Natural killer cell (primary cell): ENCODE results near the gene ACOX3. TPM values are rescaled to one million over a fixed set of nuclear protein-coding genes. Genes with fewer than 3 reads are reported as not detected.
A peak's percentile ranks its signal among the peaks of the same experiment; 100 is the strongest.

Experiments used
- ATAC-seq, 3 donors: fragments of 150-1000 bp in 2 of 3; fragments of 200-7000 bp in 1 of 3; cut with Tn5 transposase; 1 replicate in 1 of 3; 2 replicates in 2 of 3; pipeline ENCODE4 v1.10.0; 2021; ENCODE audit warnings: mild to moderate bottlenecking in 2 of 3, moderate library complexity in 2 of 3
- DNase-seq, 2 donors: peaks; one replicate each; pipeline versions ENCODE4 v3.0.0 to v3.0.0-alpha.2; 2013 to 2021; ENCODE audit warnings: mixed read lengths in 1 of 2
- H3K27ac ChIP-seq: one replicate; pipeline ENCODE4 v1.5.1; 2013; ENCODE audit warnings: mild to moderate bottlenecking, low read length
- H3K27me3 ChIP-seq: one replicate; pipeline ENCODE4 v1.6.1; 2013; ENCODE audit warnings: low read length; ENCODE audit not compliant: control insufficient read depth, insufficient read depth
- H3K36me3 ChIP-seq: one replicate; pipeline ENCODE4 v1.6.1; 2013; ENCODE audit warnings: low read length; ENCODE audit not compliant: control insufficient read depth, insufficient read depth
- H3K4me1 ChIP-seq: one replicate; pipeline ENCODE4 v1.6.1; 2013; ENCODE audit warnings: low read length; ENCODE audit not compliant: control insufficient read depth, insufficient read depth
- H3K4me3 ChIP-seq: one replicate; pipeline ENCODE4 v1.5.1; 2013; ENCODE audit warnings: low read length
- H3K9me3 ChIP-seq: one replicate; pipeline ENCODE4 v1.6.1; 2013; ENCODE audit warnings: low read length; ENCODE audit not compliant: control insufficient read depth, insufficient read depth
- H3K27ac Mint-ChIP-seq, 2 donors: one replicate each; pipeline ENCODE4 v1.8.0; 2022; ENCODE audit warnings: mild to moderate bottlenecking in 2 of 2, mixed read lengths in 2 of 2, moderate library complexity in 1 of 2
- H3K27me3 Mint-ChIP-seq, 2 donors: one replicate each; pipeline ENCODE4 v1.8.0; 2022; ENCODE audit warnings: low read depth in 2 of 2, mixed read lengths in 2 of 2
- H3K36me3 Mint-ChIP-seq: one replicate; pipeline ENCODE4 v1.8.0; 2022; ENCODE audit warnings: mixed read lengths
- H3K4me1 Mint-ChIP-seq, 2 donors: one replicate each; pipeline ENCODE4 v1.8.0; 2022; ENCODE audit warnings: mixed read lengths in 2 of 2
- H3K4me3 Mint-ChIP-seq: one replicate; pipeline ENCODE4 v1.8.0; 2022; ENCODE audit warnings: mild to moderate bottlenecking, moderate library complexity, mixed read lengths
- H3K9me3 Mint-ChIP-seq, 2 donors: one replicate each; pipeline ENCODE4 v1.8.0; 2022; ENCODE audit warnings: mixed read lengths in 2 of 2
- WGBS: methylation state at CpG from one replicate; pipeline ENCODE4 v1.1.7; 2013; ENCODE audit warnings: missing lambda C conversion rate; ENCODE audit not compliant: insufficient coverage; 5-methylcytosine and 5-hydroxymethylcytosine counted together
- intact Hi-C: fragments of 100-400 bp; cut with micrococcal nuclease; formaldehyde crosslinking; loops from one replicate; pipeline ENCODE4 v1.14.2; 2022
- total RNA-seq, 4 donors: library from RNA; stranded (reverse); fragments of 120-200 nt in 1 of 4; gene quantifications; one replicate each; pipeline versions ENCODE4 v1.2.3 to v1.2.4, GENCODE V29; 2013 to 2022
- TF ChIP-seq, protein P1 (sequence below): fragments of 200-600 bp; IDR thresholded peaks from one replicate; pipeline ENCODE4 v1.8.0; 2022; ENCODE audit warnings: antibody characterized with exemption

The ACOX3 gene
- total RNA-seq, 3 donors from 2014 or later (not counting 1 experiment from before 2014, with no cell fraction given): 12.4 to 18.3 (median 15.4) TPM

- H3K9me3 ChIP-seq: no peaks in the 10 kb centered on the region
- H3K27me3 Mint-ChIP-seq: no peaks in the 10 kb centered on the region
- H3K36me3 Mint-ChIP-seq: no peaks in the 10 kb centered on the region
- peak overlapping the region; percentile 32 for H3K27ac ChIP-seq
- H3K9me3 Mint-ChIP-seq: no peaks in the 10 kb centered on the region
- peak overlapping the region; percentile 71 for H3K4me3 ChIP-seq
- TF ChIP-seq, protein P1, sequence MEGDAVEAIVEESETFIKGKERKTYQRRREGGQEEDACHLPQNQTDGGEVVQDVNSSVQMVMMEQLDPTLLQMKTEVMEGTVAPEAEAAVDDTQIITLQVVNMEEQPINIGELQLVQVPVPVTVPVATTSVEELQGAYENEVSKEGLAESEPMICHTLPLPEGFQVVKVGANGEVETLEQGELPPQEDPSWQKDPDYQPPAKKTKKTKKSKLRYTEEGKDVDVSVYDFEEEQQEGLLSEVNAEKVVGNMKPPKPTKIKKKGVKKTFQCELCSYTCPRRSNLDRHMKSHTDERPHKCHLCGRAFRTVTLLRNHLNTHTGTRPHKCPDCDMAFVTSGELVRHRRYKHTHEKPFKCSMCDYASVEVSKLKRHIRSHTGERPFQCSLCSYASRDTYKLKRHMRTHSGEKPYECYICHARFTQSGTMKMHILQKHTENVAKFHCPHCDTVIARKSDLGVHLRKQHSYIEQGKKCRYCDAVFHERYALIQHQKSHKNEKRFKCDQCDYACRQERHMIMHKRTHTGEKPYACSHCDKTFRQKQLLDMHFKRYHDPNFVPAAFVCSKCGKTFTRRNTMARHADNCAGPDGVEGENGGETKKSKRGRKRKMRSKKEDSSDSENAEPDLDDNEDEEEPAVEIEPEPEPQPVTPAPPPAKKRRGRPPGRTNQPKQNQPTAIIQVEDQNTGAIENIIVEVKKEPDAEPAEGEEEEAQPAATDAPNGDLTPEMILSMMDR: no peak
- peak; percentile 94 to 98 for DNase-seq
- peak overlapping the region; percentile 94 to 96 for H3K27ac Mint-ChIP-seq
- peaks cover 29 to 32% of the 10 kb centered on the region in 2 donors for H3K4me1 Mint-ChIP-seq
- intact Hi-C loops: loop anchor here (1.0 kb wide), 2 partner anchors 12 to 19 kb away; partner anchors contain the start of genes ACOX3 and TRMT44
- H3K4me3 Mint-ChIP-seq: peak overlapping the region; percentile 95
- no peaks in the 10 kb centered on the region for H3K27me3 ChIP-seq
- H3K4me1 ChIP-seq: peaks cover 16% of the 10 kb centered on the region
- ATAC-seq: peak; percentile 95 to 98 (median 96)
- WGBS: 2% methylated on average over 56 of the region's 56 CpGs
- no peaks in the 10 kb centered on the region for H3K36me3 ChIP-seq
Measured at GRCh38 chr4:8428288-8429097, 12.0 kb downstream of the ACOX3 start.

- no peaks in the 10 kb centered on the region for H3K9me3 Mint-ChIP-seq
- peak overlapping the region; percentile 71 for H3K4me3 ChIP-seq
- ATAC-seq (peak; percentile 36 to 53 (median 51)), DNase-seq (no peak)
- peak overlapping the region; percentile 32 for H3K27ac ChIP-seq
- no peaks in the 10 kb centered on the region for H3K27me3 Mint-ChIP-seq
- intact Hi-C loops: loop anchor here (1.0 kb wide), 2 partner anchors 12 to 19 kb away; partner anchors contain the start of genes ACOX3 and TRMT44
- H3K4me1 Mint-ChIP-seq: peaks cover 23 to 26% of the 10 kb centered on the region in 2 donors
- H3K36me3 Mint-ChIP-seq: no peaks in the 10 kb centered on the region
- no peaks in the 10 kb centered on the region for H3K27me3 ChIP-seq
- peak overlapping the region; percentile 94 to 96 for H3K27ac Mint-ChIP-seq
- WGBS: 2% methylated on average over 21 of the region's 21 CpGs
- TF ChIP-seq, protein P1: no peak
- no peaks in the 10 kb centered on the region for H3K9me3 ChIP-seq
- peaks cover 16% of the 10 kb centered on the region for H3K4me1 ChIP-seq
- H3K4me3 Mint-ChIP-seq: peak overlapping the region; percentile 95
- no peaks in the 10 kb centered on the region for H3K36me3 ChIP-seq
Measured at GRCh38 chr4:8427761-8428287, 12.7 kb downstream of the ACOX3 start.

DNA sequence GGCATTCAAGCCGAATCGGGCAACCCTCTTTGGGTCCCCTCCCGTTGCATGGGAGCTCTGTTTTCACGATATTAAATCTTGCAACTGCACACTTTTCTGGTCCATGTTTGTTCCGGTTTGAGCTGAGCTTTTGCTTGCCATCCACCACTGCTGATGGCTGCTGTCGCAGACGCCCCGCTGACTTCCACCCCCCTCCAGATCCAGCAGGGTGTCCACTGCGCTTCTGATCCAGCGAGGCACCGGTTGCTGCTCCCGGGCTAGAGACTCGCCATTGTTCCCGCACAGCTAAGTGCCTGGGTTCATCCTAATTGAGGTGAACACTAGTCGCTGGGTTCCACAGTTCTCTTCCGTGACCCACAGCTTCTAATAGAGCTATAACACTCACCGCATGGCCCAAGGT lies 13.3 kb downstream of the ACOX3 start:
- H3K9me3 ChIP-seq: no peaks in the 10 kb centered on the region
- H3K27me3 Mint-ChIP-seq: no peaks in the 10 kb centered on the region
- TF ChIP-seq, protein P1: no peak
- H3K36me3 Mint-ChIP-seq: no peaks in the 10 kb centered on the region
- H3K4me1 ChIP-seq: peaks cover 16% of the 10 kb centered on the region
- no peak for DNase-seq
- H3K36me3 ChIP-seq: no peaks in the 10 kb centered on the region
- 89% methylated on average over 17 of the region's 17 CpGs for WGBS
- no peaks in the 10 kb centered on the region for H3K27me3 ChIP-seq
- H3K4me1 Mint-ChIP-seq: peaks cover 22 to 26% of the 10 kb centered on the region in 2 donors
- intact Hi-C loops: no loop called here
- ATAC-seq: no peak
- peak overlapping the region in 1 of 2 donors; percentile 94 for H3K27ac Mint-ChIP-seq
- H3K4me3 Mint-ChIP-seq: peak overlapping the region; percentile 65
- no peak overlapping the region for H3K27ac ChIP-seq
- H3K9me3 Mint-ChIP-seq: no peaks in the 10 kb centered on the region
- H3K4me3 ChIP-seq: no peak overlapping the region
